GM10266 (cell line): ENCODE measurements around the gene PTPN9.
"Not testable (repeated sequence)": the region's sequence is repeated elsewhere in the genome, so short reads cannot be mapped to it uniquely, and the experiment has no call there.

ENCODE experiments used
- DNase-seq: peaks from one replicate; pipeline ENCODE4 v3.0.0; 2012; ENCODE audit errors: extremely low spot score
- TF ChIP-seq, protein P1 (sequence below): IDR thresholded peaks from 2 replicates; pipeline ENCODE4 v1.5.1; 2012; ENCODE audit warnings: mild to moderate bottlenecking, low read depth; ENCODE audit not compliant: control insufficient read depth, insufficient read depth; ENCODE audit errors: missing control alignments

PTPN9 gene

DNA sequence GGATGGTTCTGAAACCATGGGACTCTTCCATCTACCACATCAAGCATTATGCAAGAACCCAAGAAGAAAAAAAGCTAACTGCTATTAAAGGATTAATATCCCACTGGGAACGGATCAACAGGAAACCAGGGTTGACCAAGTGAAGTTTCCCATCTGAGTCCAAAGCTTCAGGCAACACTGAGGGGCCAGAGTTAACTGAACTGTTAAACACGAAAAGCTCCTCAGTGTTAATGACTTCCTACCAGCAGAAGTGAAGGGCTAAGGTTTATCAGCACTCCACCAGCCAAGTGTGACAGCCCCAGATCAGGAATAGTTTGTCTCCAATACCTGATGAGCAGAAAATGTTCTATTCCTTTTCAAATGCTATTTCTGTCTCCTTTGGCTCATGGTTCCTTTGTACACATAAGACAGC lies 36.7 kb downstream of the PTPN9 start:
- TF ChIP-seq, protein P1, sequence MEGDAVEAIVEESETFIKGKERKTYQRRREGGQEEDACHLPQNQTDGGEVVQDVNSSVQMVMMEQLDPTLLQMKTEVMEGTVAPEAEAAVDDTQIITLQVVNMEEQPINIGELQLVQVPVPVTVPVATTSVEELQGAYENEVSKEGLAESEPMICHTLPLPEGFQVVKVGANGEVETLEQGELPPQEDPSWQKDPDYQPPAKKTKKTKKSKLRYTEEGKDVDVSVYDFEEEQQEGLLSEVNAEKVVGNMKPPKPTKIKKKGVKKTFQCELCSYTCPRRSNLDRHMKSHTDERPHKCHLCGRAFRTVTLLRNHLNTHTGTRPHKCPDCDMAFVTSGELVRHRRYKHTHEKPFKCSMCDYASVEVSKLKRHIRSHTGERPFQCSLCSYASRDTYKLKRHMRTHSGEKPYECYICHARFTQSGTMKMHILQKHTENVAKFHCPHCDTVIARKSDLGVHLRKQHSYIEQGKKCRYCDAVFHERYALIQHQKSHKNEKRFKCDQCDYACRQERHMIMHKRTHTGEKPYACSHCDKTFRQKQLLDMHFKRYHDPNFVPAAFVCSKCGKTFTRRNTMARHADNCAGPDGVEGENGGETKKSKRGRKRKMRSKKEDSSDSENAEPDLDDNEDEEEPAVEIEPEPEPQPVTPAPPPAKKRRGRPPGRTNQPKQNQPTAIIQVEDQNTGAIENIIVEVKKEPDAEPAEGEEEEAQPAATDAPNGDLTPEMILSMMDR: no peak
- no peak for DNase-seq

DNA sequence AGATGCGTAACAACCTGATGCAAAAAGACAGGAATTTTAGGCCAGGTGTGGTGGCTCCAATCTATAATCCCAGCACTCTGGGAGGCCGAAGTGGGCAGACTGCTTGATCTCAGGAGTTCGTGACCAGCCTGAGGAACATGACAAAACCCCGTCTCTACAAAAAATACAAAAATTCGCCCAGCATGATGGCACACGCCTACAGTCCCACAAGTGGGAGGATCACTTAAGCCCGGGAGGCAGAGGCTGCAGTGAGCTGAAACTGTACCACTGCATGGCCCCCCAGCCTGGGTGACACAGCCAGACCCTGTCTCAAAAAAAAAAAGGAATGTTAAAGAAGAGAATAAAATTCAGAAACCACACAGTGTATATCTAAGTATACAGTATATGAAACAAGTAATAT lies 40.7 kb downstream of the PTPN9 start:
- no peak for DNase-seq
- TF ChIP-seq, protein P1: no peak

DNA sequence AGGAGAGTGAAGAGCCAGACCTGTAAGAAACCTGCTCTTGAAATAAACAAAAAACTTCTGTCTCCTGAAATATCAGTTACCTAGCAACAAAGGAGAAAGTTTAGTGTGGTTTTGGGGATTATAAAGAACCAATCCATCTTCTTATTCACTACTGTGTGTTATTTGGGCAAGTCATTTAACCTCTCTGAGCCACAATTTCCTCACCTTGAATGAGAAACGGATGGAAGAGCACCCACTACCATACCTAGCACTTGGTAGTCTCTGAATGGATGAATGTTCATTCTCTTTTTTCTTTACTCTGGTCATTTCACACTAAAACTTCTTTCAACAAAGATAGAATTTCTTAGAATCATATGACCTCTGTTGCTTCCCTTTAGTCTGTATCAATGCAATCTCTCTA lies 45.2 kb downstream of the PTPN9 start:
- TF ChIP-seq, protein P1: no peak
- no peak for DNase-seq

DNA sequence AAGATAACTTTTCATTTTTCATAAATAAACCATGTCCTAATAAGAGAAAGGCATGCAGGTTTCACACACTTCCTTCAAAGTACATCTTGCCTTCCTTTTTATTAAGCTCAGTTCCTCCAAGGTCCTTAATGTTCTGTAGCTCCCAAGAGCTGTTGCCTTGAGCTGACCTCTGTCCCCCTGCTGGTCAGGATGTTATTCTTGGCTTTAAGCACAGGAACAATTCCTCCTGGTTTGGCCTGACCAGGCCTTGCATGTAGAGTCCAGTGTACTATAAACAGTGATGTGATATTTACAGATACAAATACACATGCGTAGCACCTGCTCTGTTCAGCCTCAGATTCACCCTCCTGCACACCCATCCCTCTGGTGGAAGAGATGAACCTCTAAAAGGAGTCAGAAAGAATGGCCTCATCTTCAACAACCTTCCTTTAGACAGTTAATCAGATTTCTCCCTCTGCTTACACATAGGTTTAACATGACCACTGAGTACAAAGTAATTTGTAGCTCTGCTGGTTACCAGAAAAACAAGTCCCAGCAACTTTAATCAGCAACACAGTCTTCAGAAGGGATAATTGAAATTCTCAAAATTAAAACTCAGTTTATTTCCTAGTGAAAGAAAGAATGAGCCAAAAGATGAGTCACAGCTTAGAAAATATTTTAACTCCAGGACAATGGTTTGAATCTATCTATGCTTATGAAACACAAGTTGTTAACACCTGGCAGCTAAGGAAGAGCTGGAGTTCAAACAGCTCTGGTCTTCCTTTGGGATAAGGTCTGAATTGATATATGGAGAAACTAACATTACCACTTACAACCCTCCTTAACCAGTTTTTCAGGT lies 46.5 kb downstream of the PTPN9 start:
- no peak for DNase-seq
- TF ChIP-seq, protein P1: peak; percentile 22

DNA sequence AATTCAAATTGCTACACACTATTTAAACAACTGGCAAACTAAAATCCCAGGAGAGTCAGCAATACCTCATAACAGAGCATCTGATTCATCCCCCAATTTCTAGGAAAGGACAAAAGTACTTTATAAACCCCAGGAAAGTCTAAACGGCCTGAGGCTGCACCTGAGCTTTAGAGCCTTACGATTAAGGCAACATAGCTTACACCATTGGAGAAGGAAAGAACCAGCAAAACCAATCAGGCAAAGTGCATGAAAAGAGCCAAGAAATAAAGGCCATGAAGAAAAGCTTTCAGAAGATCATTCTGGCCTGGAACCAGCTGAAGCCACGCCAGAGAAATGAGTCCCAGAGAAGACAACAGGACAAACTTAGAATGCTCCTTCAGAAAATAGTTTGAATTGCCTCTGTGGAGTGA lies 48.1 kb downstream of the PTPN9 start:
- DNase-seq: no peak
- TF ChIP-seq, protein P1: no peak

DNA sequence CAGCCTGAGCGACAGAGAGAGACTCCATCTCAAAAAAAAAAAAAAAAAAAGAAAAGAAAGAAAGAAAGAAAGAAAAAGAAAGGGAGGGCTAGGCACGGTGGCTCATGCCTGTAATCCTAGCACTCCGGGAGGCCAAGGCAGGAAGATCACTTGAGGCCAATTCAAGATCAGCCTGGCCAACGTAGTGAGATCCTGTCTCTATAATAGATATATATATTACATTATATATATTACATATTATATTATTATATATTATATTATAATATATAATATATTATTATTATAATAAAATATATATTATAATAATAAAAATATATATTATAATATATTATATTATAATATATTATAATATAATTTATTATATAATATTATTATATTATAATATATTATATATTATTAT lies 48.9 kb downstream of the PTPN9 start:
- no peak for DNase-seq
- TF ChIP-seq, protein P1: no peak

DNA sequence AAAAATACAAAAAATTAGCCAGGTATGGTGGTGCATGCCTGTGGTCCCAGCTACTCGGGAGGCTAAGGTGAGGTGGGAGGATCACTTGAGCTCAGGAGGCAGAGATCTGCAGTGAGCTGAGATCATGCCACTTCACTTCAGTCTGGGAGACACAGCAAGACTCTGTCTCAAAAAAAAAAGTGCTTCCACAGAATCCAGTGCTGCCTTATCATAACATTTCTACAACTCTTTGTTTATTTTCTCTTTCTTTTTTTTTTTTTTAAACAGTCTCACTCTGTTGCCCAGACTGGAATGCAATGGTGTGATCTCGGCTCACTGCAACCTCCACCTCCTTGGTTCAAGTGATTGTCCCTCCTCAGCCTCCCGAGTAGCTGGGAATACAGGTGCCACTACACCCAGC lies 53.4 kb downstream of the PTPN9 start:
- DNase-seq: not testable (repeated sequence)

DNA sequence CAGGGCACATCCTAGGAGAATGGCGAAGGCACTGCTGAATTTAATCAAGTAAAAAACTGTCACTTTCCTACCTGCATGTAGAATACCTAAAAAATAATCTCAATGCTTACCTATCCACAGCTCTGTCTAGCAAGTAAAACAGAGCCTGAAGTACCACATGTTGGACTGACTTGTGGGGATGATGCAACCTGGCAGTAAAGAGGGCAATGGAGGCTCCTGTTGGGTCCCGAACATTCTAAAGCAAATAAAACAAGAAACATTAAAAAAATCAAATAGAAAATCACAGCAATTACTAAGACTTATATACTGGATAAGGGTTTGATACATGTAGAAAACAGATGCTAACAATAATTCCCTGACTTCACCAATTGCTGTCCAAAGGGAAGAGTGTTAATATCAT lies 56.1 kb downstream of the PTPN9 start:
- no peak for DNase-seq
- TF ChIP-seq, protein P1: no peak
